ENCODE results near the gene RPP25.
"Not testable (repeated sequence)": the region's sequence is repeated elsewhere in the genome, so short reads cannot be mapped to it uniquely, and the experiment has no call there.

RPP25 gene

DNA sequence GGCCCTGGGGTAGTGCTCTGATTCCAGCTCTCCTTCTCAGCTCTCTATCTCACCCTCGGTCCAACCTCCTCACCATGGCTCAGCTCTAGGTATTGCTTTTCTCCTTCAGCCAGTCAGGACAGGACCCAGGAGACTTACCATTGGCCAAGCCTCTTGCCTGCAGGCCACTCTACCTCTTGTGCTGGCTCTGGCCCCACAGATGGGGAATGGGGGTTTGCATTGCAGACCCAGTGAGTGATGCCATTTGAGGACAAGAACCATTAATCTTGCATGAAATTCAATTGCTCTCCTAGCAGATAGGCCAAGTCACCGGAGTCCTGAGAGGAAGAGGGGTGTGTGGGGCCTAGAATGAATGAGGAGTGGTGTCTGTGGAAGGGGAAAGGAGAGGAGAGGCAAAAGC is 6.1 kb upstream of the RPP25 start:
- no peak for DNase-seq (ENCODE audit: low read depth)

DNA sequence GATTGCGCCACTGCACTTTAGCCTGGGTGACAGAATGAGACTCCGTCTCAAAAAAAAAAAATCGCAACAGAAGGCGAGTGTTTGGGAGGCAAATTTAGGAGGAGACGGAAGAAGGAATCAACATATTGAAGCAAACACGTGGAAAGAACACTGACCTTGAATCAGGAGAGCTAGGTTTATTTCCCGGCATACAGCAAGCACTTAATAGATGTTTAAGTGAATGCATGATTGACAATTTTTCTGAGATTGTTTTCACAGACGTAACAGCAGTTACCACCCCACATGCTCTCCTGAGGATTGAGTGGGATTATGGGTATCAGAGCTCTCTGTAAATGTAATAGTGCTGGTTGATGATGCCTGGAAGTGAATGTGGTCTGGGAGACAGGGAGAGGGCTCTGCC is 5.6 kb upstream of the RPP25 start:
- DNase-seq (ENCODE audit: low read depth) = no peak

DNA sequence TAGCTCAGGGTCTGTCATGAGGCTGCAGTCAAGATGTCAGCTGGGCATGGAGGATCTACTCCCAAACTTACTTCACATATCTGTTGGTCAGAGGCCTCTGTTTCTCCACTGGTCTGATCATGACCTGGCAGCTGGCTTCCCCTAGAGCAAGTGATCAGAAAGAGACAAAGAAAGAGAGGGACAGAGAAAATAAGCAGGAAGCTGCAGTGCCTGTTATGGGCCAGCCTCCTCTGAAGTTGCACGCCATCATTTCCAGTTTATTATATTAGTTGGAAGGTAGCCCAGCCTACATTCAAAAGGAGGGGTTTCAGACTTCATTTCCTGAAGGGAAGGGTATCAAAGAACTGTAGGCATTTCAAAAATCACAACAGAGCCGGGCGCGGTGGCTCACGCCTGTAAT is 5.0 kb upstream of the RPP25 start:
- DNase-seq (ENCODE audit: low read depth) = no peak

DNA sequence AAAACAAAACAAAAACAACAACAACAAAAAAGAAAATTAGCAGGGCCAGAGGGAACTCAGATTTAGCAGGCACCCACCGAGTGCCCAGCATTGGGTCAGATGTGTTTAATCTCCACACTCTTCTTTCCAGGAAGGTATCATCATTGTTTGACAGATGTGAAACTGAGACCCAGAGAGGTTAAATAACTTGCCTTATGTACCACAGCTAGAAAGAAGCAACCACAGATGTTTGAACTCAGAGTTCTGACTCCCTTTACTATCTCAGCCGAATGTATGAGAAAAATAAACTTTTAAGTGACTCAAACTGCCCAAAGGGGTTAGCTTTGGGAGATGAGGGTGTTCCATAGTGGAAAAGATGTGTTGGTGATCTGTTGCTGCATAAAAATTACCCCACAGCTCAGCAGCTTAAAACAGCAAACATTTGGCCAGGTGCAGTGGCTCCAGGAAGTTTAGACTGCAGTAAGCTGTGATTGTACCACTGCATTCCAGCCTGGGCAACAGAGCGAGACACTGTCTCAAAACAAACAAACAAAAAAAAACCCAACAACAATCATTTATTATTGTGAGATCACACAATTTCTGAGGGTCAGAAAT is 4.5 kb upstream of the RPP25 start:
- DNase-seq (ENCODE audit: low read depth) = no peak

DNA sequence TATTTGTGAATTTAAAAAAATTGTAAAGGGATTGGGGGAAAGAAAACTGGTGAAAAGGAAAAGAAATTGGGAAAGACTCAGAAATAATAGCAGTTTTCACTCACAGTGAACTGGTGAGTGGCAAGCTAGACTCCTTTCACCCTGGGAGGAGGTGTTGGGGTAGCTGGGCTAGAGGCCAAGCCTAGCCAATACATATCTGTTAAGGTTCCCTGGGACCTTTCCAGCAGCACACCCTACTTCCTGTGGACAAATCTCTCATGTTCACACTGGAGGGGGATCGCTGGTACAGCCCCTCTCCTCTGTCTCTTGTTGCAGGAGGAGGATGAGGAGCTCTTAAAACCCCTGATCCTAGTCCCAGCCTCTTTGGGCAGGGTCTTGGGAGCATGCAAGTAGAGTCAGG is 3.7 kb upstream of the RPP25 start:
- DNase-seq (ENCODE audit: low read depth) = no peak

DNA sequence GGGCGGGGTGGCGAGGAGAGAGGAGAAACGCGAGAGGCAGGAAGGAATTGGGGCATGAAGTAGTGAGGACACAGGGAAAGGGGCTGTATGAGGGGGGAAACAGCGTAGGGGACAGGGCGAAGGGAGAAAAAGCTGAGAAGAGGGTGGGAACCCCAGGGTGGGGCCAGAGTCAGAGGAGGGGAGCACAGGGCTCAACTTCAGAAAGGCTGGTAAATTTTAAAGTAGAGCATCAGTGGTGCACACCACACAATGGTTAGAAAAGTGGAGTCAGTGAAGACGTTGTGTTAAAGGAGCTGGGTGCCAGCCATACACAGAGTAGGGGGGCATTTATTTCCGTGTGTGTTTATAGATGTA is 3.0 kb upstream of the RPP25 start:
- DNase-seq (ENCODE audit: low read depth) = no peak

DNA sequence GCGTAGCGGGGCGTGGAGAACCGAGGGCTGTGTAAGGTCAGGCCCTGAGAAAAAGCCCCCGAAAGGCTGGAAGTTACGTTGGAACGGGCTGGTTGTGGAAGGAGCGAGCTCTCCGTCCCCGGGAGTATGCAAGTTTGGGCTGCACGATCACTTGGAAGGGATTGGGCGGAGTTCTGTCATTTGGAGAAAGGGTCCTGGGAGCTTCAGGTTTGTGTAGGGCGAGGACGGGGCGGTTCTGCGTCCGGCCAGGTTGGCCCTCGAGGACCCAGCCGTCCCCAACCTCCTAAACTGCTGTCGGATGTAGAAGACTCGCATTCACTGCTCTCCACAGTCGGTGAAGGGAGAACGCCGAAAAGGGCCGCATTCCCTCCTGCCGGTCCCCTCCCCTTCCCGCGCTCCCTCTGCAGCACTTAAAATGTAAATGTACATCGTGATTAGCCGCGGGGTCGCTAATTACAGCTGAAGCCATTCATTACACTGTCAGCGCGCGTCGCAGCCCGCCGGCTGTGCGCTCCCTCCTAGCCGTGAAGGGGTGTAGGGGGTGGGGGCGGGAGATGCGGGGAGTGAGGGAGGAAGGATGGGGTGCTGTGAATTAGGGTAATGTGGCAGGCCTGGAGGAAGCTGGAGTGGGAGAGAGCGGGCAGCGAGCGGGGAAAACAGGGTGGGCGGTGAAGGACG is 2.5 kb upstream of the RPP25 start:
- no peak for DNase-seq (ENCODE audit: low read depth)

DNA sequence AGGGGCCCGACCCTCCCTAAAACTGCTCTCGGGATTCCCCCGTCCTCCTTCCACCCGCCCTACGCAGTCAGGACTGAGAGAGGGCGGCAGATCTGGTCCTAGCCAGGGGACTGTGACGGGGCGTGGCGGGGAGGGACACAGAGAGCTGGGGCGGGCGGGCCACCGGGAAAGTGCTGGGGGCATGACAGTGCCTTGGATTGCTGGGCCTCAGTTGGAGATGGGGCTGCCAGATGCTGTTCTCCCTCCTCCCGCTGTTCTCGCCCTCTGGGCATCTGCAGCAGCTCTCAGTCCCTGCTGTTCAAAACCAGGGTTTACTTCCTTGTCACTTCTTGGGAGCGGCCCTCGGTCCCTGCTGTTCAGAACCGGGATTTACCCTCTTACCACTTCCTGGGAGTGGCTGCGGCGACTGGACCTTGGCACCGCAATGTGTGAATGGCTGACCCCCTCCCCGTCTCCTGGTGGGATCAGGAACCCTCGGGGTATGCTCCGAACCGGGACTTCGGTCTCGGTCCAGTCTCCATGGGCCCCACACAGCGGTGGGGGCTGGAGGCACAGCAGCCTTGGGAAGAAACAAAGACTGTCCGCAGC is 1.8 kb upstream of the RPP25 start:
- DNase-seq (ENCODE audit: low read depth) = no peak

DNA sequence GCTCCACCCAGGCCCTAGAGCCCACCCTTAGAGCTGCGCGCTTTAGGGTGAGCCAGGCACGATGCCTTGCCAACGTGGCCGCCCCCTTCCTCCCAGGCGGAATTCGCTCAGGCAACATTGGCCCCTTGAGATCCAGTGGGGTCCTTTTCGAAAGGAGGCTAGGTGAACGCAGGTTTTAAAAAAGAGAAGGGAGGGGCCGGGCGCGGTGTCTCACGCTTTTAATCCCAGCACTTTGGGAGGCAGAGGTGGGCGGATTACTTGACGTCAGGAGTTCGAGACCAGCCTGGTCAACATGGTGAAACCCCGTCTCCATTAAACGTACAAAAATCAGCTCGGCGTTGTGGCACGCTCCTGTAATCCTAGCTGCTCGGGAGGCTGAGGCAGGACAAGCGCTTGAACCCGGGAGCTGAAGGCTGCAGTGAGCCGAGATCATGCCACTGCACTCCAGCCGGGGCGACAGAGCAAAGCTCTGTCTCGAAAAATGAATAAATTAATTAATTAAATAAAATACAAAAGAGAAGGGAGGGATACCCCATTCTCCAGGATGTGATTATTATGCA is 984 bp upstream of the RPP25 start:
- DNase-seq (ENCODE audit: low read depth) = no peak

DNA sequence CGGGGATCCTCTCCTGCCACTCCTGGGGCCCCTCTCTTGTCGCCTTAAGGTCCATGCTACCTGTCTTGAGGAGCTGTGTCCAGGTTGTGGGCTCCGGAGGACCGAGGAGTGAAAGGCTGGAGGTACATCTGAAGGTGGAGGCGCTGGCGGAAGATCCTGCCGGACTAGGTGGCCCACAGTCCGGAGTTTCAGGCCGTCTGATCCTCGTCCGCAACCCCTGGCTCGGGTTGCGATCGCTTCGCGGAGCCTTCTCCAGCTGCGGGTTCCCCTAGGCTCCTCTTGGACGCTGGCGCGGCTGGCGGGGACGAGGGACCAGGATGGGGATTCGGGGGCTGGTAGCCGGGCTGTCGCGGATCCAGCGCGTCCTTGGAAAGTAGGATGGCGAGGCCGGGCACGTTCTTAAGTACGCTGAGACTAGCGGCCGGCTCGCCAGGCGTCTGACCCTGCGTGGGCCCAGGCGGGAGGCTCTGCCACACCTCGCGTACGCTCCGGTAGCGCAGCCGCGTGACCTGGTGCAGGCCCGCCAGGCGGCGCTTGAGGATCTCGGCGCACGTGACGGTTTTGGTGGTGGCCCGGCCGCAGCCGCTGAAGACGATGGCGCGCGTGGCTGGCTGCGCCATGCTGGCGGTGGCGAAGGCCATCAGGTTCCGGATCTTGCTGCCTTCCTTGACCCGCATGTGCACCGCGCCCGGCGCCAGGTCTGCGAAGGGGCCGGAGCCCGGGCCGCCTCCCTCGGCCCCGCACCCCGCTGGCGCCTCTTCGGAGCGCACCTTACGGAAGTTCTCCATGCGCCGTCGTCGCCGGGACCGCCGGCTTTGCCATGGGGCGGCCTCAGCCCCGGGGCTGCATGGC is 550 bp downstream of the RPP25 start:
- no peak for DNase-seq (ENCODE audit: low read depth)

DNA sequence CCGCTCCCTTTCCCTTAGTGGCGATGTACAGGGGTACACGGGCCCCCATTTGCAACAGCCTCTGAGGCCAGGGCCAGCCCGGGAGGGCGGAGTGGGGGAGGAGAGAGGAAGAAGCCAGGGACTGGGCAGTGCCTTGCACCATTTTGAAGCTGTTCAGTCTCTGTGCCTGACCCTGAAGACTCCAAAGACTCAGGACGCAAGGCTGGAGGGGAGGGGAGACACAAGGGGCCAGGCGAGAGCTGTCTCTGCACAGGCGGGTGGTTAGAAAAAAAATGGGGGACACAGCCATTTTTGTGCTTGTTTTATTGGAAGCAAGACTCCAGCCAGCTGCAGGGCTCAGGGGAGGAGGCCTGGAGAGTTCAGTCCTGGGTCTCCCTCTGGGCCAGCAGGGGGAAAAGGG is 1.6 kb downstream of the RPP25 start:
- no peak for DNase-seq (ENCODE audit: low read depth)

DNA sequence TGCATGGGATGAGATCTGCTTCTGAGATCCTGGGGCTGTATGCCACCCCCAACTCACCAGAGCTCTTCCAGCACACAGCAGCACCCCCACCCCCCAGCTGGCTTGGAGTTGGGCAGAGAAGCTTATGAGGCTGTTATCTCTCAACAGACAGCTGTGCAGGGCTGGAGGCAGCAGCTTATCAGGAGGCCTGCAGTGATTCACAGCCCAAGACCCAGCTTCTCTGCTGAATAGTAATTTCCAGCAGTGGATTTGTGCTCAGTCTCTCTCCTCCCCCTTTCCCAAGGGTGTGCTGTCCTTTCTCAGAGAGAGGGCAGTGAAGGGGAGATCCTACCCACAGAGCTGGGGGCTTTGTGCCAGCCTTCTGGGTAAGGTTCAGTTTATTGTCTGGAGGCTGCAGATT is 2.1 kb downstream of the RPP25 start:
- peak; percentile 96 for DNase-seq (ENCODE audit: low read depth)

DNA sequence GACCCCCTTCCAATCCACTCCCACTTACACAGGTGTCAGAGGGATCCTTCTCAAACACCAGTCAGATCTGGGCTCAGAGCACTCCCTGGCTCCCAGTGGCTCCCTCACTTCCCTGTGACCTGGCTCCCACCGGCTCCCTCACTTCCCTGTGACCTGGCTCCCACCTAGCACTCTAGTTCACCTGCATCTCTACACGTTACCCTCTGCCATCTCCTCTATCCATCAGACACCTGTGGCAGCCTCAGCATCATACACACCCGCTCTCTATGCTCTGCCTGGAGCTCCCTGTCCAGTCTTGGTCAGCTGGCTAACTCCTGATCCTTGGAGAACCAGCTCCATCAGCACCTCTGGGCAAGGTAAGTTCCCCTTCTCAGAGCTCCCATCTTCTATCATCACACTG is 5.6 kb downstream of the RPP25 start:
- DNase-seq (ENCODE audit: low read depth) = no peak

DNA sequence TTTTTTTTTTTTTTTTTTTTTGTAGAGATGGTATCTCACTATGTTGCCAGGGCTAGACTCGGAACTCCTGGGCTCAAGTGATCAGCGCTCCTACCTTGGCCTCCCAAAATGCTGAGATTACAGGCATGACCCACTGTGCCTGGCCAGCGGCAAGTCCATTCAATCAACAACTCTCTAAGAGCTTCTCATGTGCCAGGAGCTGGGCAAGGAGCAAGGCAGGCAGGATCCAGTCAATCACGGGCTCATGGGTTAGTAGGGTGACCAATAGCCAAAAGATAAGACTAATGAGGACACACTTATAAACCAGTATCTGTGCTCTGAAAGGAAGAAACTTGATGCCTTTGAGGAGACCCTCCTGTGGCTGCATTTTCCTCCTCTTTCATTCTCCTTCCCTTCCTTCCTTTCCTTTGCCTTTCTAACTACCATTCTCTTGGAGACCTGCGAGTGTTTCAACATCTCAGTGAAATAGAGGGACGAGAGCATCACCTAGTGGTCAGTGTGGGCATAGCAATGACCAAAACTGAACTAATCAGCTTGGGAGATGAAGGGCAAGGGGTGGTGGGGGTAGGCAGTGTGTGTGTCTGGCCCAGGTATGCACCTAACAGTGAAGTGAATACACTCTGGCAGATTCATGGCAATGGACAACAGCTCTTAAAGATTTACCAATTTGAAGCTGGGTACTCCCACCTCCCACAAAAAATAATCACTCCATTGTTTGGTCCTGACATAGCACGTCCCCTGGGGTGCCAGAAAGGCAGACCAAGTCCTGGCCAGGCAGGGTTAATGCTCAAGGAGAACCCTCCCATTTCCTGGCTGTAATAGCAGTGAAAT is 6.3 kb downstream of the RPP25 start:
- peak; percentile 70 for DNase-seq (ENCODE audit: low read depth)

DNA sequence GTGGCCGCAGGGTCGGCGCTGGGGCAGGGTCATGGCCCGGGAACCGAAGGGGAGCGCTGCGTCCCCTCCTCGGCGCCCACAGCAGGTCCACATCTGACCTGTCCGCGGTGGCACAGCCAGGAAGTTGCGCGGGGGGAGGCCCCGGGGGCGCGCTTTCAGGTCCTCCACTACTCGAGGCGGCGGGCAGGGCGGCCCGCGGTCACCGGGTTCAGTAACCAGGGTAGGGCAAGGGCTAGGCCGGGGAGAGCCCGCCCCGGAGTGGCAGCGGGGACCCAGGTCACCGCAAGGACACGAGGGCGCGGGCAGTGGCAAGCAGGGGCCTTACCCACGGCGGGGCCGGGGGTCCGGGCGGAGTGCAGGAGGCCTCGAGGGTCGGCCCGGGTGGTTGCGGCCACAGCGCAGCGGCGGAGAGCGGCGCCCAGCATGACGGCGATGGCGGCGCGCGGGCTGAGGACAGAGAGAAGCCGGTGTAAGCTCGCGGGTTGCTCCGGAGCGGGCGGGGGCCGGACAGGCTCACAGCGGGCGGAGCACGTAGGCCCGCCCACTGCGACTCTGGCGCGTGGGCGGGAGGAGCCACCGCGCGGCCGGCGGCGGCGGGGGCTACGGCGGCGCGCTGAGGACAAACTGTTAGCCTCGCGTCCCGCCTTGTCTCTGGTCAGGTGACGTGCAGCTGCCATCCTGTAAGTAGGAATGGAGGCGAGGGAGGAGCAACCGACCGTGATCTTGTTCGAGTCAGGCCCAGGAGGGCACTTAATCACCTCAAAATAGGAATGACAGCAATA is 18.8 kb downstream of the RPP25 start, which contains the start of gene COX5A:
COX5A (minus strand) TSS at position 484 of the 782 bp plus-strand sequence; CDS start at position 425, 59 bp downstream.
- peak; percentile 93 for DNase-seq (ENCODE audit: low read depth)

DNA sequence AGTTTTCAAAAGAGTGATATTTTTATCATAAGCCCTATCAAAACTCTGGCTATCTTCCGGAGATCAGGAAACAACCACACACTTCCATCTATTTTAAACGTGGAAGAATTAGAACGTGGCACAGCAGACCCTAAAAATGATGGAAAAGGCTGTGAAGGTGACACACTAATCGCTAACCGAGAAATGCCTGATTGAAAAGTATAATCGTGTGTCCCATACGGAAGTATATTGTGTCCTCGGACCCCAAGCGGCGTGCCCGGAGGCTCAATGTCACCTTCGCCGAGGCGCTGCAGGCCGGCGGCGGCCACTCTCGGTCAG is 19.3 kb downstream of the RPP25 start:
- DNase-seq (ENCODE audit: low read depth) = no peak

DNA sequence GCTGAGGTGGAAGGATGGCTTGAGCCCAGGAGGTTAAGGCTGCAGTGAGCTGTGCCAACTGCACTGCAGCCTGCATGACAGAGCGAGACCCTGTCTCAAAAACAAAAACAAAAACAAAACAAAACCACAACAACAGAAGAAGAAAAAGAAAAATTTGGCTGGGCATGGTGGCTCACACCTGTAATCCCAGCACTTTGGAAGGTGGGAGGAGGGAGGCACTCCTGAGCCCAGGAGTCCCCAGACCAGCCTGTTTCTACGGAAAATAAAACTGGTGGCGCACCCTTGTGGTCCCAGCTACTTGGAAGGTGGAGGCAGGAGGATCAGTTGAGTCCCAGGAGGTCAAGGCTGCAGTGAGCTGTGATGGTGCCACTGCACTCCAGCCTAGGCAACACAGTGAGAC is 21.4 kb downstream of the RPP25 start:
- not testable (repeated sequence) for DNase-seq (ENCODE audit: low read depth)

DNA sequence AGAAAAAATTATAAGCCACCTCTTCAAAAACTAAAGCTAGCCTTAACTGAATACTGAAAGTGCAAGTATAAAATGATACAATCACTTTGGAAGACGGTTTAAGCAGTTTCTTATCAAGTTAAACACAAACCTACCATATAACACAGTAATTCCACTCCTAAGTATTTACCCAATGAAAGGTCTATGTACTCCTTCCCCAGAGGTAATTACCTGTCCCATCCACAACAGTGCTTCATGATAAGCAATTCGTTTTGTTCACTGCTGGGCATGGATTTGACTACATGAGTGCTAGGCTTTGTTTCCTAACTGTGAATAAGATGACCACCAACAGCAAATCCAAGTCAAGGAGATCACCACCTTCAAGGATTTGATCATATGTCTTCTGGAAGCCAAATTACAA is 23.0 kb downstream of the RPP25 start:
- no peak for DNase-seq (ENCODE audit: low read depth)

DNA sequence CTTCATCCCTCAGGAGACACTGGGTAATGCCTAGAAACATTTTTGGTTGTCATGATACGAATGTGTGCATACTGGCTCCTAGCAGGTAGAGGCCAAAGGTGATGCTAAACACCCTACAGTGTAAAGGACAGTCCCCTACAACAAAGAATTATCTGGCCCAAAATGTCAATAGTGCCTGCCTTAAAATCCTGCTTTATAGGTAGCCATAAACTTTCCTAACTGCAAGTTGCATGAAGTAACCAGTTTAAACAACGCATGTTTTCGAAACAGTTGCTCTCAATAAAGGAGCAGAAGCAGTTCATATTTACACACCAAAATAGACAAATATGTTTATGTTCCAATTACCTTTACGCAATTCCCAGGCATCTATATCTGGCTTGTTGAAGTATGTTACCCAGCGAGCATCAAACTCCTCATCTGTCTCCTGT is 27.8 kb downstream of the RPP25 start:
- no peak for DNase-seq (ENCODE audit: low read depth)

DNA sequence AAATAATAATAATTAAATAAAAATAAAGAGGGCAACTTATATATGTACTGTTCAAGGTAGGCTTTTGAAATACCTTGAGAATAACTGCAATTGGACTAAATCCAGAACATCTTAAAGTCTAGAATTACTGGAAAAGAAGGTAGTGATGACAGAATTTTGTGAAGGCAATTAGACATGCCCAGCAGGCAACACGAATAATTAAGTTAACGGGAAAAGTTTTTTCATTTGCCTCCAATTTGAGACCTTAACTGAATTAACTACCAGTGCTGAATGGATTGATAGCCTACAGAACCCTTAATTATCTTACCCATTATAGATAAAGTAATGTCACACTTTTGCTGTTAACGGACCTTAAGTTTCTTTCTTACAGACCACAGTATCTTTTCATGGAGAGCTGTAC is 32.0 kb downstream of the RPP25 start:
- DNase-seq (ENCODE audit: low read depth) = no peak

DNA sequence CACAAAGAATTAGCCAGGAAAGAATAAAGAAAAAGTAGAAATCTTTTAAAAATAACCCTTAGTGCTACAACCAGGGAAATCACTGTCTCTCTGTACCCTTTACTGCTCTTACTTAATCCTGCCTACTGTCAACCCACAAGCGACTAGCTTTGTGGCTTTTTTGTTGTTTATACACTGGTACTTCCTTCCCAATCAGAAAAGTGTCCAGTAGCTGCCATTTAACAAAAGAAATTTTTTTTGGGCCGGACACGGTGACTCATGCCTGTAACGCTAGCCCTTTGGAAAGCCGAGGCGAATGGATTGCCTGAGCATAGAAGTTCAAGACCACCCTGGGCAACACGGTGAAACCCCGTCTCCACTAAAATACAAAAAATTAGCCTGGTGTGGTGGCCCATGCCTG is 36.1 kb downstream of the RPP25 start:
- no peak for DNase-seq (ENCODE audit: low read depth)
